T1000 (cell line): ENCODE results near the gene CAMK2D.
"Not testable (repeated sequence)": the region's sequence is repeated elsewhere in the genome, so short reads cannot be mapped to it uniquely, and the experiment has no call there.

Experiments
- DNase-seq: peaks from one replicate; lab custom pipeline; 2025; ENCODE audit warnings: mixed read lengths; lab: John Stamatoyannopoulos, UW

Gene CAMK2D

DNA sequence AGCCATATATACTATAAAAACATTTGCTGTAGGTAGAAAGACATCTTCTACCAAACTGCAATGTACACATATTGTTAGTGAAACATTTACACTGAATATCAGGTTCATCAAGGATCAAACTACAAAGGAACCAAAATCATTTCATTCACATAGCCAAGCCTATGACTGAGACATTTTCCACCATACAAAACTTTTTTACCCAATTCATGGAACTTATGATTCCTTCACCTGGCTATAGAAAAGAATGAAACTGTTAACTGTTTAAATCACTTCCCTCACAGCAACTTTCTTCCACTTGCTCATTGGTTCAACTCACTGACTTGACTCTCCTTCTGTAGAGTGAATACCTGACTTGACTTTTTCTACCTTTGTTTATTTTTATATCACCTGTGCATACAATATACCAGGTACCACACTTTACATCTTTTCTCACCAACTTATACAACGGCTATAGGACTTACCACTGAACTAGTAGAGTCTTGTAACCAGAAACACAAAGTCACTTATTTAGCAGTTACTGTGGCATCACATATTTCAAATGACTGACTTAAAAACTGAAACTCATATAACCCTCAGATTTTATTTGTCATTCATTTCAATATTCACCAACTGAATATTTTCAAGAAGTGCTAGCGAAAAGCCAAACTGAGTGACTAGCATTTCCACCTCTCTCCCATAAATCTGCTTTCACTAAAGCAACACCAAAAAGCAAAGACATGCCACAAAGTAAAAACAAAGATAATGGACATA, 30.9 kb downstream of the CAMK2D start:
- no peak for DNase-seq

DNA sequence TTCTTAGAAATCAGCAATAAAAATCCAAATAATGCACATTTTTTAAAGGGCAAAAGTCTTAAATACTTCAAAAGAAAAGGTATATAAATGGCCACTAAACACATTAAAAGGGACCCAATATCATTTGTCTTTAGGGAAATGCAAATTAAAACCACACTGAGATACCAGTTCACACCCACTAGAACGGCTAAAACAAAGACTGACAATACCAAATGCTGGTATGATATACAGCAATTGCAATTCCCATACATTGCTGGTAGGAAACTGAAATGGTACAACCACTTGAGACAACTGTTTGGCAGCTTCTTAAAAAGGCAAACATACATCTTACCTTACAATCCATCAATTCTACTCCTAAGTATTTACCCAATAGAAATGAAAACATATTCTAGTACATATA, 33.7 kb downstream of the CAMK2D start:
- DNase-seq, result no peak

DNA sequence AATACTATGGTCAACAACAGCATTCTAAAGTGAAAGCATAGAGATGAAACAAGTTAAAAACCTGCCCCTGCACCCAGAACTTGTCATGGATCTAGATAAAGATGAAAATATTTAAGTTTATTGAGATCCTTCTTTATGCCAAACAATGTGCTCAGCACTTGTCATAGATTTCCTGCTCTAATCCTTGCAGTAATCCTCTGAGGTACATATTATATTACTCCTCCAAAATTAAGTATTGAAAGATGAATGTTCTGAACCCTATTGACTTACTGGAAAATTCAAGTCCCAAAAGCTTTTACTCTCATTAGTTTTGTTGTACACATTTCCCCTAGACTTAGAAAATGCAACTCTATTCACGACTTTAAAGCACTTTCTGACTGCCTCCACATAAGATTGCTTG, 35.6 kb downstream of the CAMK2D start:
- no peak for DNase-seq

DNA sequence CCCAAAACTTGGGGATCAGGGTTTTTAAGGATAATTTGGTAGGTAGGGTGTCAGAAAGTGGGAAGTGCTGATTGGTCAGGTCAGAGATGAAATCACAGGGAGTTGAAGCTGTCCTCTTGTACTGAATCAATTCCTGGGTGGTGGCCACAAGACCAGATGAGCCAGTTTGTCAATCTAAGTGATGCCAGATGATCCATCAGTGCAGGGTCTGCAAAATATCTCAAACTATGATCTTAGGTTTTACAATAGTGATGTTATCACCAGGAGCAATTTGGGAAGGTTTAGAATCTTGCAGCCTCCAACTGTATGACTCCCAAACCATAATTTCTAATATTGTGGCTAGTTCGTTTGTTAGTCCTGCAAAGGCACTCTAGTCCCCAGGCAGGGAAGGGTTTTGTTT, 43.3 kb downstream of the CAMK2D start:
- no peak for DNase-seq

DNA sequence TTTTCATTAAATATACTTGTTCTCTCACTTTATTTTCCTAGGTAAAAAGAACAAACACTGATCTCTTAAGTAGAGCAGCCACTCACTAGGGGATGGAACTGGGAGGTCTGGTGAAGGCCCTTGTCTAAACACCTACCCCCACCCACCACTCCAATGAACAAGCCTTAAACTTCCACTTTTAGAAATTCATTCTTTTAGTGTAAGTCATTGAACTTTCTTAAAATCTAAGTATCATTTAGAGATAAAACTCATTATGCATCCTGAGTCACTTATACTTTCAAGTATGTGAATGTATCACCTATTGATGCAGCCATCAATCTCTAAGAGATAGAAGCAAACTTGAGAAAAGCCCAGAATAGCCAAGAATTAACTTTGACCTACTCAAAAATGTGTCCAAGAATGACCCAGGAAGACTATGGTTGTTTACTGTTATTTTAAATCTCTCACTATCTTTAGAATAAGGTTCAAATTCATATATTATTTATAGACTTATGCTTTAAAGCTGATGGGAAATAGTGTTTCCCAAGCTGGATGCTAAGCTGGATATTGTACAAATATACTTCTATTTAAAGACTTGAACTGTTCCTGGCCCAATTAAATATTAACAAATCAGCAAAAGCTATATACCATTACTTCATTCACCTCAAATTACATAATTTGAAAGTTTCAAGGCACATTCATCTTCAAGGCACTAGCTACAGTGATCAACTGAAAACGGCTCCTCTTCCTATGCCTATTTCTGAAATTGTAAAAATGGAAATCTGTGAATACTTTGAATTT, 49.5 kb downstream of the CAMK2D start:
- no peak for DNase-seq

DNA sequence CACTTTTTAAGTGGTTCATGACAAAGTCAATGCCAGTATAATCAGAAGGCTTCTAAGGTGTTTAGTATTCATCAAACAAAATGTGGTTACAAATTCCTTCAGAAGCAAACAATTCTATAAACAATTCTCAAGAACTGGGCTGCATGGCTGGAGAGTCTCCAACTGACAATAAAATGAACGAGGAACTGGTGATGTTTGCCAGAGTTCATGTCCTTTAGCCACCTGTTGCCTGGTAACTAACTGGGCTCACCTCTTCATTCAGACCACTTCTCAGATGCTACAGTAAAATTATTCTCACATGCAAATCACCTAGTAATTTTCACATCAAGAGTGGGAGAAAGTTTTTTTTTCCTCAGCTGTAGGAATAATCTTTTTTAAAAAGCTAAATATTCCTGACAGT, 53.3 kb downstream of the CAMK2D start:
- DNase-seq, result no peak

DNA sequence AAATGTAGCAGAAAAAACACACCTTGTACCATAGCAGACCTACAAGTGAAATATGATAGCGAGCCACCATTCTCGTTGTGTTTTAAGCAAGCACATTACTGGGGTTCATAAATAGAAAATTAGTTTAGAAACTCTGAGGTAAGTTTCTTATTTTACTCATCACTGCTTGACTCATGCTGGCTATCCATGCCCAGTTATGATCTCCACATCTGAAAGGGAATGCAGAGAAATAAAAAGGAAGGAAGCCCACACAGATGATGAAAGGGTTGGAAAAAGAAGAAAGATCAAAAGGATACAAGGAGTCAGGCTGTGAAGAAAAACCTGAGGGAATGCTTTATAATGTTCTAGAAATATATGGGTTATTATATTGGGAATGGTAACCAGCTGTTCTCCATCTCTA, 54.5 kb downstream of the CAMK2D start:
- no peak for DNase-seq

DNA sequence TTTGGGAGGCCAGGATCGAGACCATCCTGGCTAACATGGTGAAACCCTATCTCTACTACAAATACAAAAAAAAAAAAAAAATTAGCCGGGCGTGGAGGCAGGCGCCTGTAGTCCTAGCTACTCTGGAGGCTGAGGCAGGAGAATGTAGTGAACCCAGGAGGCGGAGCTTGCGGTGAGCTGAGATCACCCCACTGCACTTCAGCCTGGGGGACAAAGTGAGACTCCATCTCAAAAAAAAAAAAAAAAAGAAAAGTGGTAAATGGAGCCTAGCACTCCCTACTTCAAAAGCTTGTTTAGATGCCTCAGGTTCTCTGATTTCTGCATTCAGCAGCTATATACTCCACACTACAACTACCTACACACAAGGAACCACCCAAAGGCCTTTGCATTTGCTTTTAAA, 56.4 kb downstream of the CAMK2D start:
- not testable (repeated sequence) for DNase-seq

DNA sequence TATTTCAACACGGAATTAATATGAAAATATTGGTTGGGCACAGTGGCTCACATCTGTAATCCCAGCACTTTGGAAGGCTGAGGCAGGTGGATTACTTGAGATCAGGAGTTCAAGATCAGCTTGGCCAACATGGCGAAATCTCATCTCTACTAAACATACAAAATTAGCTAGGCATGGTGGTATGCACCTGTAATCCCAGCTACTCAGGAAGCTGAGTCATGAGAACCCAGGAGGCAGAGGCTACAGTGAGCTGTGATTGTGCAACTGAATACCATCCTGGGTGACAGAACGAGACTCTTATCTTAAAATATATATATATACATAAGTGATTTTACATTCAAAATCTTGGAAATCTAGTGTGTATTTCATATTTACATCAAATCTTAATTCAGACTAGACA, 58.9 kb downstream of the CAMK2D start:
- DNase-seq, result not testable (repeated sequence)

DNA sequence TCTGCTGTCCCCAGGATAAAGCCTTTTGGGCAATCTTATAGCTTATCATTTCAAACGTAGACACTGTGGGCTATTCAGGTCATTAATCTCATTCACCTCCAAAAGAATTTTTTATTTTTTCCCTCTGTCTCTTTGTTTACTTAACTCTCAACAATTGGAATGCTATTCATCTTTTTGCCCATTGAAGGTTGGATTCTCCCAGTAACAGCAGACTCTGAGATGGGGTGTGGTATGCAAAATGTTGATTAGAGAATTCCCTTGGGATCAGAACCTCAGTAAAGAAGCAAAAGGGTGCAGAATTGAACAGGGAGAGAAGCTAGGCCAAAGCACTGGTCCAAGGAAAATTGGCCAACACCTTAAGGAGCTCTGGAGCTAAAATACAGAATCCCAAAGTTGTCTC, 60.4 kb downstream of the CAMK2D start:
- DNase-seq, result no peak

DNA sequence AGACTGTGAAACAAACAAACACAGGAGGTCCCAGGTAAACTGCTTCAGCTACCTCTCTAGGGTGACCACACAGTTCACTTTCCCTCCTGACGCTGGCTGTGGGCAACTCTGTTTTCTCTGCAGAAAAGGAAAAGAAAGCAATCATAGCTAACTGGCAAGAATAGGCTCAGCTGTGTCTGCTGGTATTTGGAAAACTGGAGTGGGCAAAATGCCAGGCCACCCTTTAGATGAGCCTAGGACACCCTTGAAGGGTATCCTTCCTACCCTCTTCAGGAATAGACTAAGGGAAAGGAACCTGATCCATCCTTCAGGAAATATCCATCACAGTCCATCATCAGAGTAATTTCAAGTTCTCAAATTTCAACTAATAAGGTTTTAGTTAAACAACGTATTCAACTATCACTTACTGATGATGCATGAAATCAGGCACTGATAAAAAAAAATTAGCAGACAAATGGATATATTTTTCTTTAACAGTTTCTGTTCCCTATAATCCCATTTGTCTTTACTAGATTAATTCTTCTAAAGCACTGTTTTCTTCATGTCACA, 60.9 kb downstream of the CAMK2D start:
- DNase-seq, result no peak

DNA sequence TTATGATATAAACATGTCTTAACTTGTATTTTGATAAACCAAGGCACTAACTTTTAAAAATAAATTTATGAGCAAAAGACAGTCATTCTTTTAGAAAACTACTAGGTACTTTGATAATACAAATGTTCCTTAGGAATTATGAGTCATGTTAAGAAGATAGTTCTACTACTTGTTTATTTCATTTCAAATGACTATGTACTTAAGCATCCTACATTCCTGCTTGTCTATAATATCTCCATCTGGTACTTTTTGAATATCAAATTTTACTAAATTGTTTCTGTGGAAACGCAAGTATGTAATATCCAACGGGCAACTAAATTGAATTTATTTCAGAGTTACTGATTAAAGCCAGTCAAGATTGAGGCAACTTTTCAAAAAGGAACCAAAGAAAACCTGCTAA, 61.8 kb downstream of the CAMK2D start:
- DNase-seq, result no peak

DNA sequence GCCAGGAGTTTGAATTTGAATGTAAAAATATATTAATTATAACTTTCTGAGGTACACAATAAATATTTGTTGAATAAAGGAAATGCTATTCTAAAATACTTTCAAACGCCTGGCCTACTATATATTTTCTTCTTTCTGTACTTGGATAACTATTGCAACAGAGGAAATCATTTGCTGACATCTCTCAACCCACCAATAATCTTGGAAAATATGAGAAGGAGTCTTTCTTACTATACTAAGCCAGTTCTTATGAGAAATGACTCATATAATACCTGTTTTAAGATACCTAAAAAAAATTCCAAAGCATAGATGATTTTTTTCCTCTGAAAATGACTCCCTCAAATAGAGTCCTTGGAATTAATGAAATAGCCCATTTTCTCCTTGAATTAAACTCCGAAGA, 64.1 kb downstream of the CAMK2D start:
- DNase-seq, result no peak

DNA sequence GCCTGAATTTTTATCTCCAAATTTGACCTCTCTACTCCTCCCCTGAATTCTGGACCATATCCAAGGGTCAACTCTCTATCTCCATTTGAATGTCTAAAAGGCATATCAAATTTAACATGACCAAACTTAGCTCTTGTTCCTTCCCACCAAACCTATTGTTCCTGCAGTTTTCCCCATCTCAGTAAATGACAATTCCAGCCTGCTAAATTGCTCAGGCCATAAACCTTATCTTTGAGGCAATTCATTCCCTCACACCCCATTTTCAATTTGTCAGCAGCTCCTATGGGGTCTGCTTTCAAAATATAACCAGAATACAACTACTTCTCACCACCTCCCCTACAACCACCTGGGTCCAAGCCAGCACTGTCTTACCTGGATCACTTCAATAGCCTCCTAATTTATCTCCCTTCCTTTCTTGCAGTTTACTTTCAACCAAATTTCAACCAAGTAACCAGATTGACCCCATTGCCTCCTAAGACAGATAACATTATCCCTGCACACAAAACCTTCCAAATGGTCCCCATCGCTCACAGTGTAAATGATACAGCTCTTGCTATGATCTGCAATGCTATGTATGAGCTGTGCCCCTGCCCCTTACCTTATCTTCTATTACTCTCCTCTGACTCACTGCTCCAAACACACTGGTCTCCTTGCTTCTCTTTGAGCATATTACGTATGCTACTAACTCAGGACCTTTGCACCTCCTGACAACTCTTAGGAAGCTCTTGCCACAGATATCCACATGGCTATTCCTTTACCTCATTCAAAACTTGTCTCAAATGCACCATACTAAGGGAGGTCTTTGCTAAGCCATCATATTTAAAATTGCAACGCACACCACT, 66.0 kb downstream of the CAMK2D start:
- DNase-seq, result no peak

DNA sequence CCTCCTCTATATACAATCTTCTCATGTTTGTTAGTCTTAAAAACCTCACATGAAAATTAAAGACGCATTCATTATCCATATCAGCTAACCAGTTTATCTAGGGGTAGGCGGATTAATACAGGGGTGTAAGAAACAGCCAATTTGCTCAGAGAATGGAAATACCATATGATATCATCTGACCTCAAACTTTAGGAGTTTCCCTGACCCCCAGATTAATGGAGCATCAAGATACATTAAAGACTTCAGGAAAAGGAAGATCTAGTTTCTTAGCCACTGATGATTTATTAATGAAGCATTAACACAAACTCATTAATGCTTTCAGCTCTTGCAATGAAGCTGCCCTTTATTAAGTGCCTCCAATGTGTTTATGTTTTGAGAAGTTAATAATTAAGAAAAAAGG, 67.5 kb downstream of the CAMK2D start:
- no peak for DNase-seq

DNA sequence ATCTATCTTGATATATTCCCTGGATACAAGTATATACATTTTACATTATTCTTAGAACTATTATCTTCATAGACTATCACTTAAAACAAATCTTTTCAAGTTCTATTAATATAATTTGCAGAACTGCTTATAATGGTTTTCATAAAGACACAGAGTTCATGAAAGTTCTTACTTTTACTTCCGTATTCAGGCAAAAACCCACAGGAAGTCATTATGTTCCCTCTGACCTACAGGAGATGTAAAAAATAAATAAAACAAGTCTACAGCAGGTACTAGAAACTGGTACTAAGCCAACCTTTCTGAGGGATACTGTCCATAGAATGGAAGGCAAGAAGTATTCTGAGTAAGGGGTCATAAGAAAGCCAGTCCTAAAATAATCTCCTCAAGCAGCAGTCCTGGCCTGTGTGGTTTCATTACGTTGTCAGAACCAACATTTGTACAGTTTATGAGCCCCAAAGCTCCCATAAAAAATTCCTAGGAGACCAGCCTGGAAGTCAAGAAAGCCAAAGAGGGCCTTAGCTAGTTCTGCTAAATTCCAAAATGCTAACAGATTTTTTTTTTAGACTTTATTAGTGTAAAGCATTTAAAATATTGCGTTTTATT, 68.6 kb downstream of the CAMK2D start:
- DNase-seq, result peak; percentile 39

DNA sequence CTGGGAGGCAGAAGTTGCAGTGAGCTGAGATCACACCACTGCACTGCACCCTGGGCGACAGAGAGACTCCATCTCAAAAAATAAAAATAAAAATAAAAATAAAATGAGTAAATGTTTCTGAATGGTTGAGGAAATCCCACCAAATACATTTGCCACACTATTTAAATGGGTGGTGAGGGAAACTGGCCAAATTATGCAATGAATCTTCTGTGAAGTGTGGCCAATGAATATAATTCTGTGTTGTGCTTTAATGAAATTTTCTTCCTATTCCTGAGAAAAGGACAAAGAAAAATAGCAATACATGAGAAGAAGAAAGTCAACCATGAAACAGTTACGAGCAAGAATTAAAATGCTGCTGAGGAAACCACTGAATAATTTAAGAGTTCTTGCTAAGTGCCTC, 69.9 kb downstream of the CAMK2D start:
- no peak for DNase-seq

DNA sequence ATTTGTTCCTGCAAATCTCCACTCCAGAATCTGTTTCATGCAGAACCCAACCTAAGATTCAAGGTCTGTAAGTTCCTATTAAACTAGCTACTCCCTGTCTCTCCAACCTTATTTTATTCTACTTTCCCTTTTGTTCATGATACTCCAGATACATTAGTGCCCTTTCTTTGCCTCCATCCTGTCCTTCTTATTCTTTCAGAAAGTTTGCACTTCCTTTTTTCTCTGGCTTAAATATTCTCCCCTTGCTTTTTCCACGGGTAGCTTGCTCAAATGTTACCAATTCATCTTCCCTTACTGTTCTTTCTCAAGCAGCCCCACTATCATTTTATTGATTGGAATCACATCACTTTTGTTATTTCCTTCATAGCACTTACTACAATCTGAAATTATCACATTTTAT, 72.1 kb downstream of the CAMK2D start:
- DNase-seq, result no peak

DNA sequence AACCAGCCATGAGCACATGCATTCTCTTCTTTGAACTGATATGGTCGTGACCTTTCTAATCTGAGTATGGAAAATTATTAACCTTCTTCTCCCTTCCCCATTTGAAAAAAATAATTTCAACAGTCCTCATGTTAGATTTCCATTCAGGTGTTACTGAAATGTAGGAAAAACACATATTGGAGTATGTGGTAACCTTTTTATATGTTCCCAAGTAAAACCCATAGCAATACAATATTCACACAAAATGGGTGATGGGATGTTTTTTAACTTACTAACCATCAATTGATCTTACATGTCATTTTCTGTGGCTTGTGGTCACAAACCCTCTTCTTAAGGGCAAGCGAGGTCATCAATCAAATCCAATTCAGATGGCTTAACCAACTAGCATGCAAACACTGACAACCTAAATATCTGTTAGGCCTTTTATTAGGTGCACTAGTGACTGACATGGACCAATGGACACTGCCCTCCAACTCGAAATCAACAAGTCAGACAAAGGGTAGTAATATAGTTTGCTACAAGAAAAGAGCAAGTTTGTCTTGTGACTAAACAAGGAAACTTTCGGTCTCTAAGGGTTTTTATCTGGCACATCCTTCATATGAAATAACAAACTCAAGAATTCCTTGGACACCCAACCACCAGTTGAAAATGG, 74.3 kb downstream of the CAMK2D start:
- no peak for DNase-seq

DNA sequence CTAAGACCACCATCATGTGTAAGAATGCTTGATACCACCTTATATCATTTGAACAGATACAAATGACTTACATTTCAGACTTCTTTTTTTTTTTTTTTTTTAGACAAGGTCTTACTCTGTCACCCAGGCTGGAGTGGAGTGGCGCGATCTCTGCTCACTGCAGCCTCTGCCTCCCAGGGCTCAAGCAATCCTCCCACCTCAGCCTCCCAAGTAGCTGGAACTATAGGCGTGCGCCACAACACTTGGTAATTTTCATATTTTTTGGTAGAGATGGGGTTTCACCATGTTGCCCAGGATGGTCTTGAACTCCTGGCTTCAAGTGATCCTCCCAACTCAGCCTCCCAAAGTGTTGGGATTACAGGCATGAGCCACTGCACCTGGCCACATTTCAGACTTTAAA, 76.4 kb downstream of the CAMK2D start:
- not testable (repeated sequence) for DNase-seq

DNA sequence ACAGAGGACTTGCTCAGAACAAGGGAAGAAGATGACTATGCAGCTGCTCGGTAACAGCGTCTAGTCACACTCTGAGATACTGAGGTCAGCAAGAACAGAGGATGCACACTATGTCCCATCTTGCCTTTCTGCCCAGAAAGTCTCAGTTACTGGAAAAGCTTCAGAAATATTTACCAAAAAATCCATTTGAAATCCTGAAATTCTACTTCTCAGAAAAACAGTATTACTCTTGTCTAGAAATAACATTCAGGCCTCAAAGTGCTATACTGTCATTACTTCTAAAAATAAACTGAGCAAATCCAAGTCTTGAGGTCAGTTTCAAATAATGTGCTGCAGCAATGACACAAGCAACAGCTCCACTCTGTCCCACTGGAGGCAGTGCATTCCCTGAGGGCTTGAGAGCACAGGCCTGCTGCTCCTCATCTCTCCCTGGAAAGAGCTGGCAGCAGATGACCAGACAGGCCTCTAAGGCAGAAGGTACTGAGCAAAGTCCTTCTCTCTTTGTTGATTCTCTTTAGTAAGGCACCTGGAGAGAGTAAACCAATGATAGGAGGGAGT, 76.9 kb downstream of the CAMK2D start:
- DNase-seq, result no peak
